SK-N-SH (cell line): Measurements from ENCODE around the gene DAGLB.

ENCODE experiments used
- EP300 ChIP-seq, 2 experiments: IDR thresholded peaks; 2 replicates each; pipeline versions ENCODE4 v1.4.0 to v1.6.1; 2012; ENCODE audit warnings: borderline replicate concordance in 1 of 2, low read depth in 1 of 2, low read length in 1 of 2
- GATA2 ChIP-seq: sonication (generic); formaldehyde crosslinking; IDR thresholded peaks from 2 replicates; pipeline ENCODE4 v1.5.0; 2020; ENCODE audit warnings: mild to moderate bottlenecking, missing genetic modification reagents
- MEF2A ChIP-seq: IDR thresholded peaks from 2 replicates; pipeline ENCODE4 v1.4.0; 2012; ENCODE audit warnings: low read depth, borderline replicate concordance
- MXI1 ChIP-seq: IDR thresholded peaks from 2 replicates; pipeline ENCODE4 v1.6.1; 2012; ENCODE audit warnings: mild to moderate bottlenecking, low read depth, low read length, improper control_type of control experiment
- NFIC ChIP-seq: IDR thresholded peaks from 2 replicates; pipeline ENCODE4 v1.4.0; 2012; ENCODE audit warnings: borderline replicate concordance
- POLR2AphosphoS5 ChIP-seq: IDR thresholded peaks from 2 replicates; pipeline ENCODE4 v1.6.1; 2012; ENCODE audit warnings: low read depth, low read length
- RFX5 ChIP-seq: IDR thresholded peaks from 2 replicates; pipeline ENCODE4 v1.6.1; 2012; ENCODE audit warnings: mild to moderate bottlenecking, improper control_type of control experiment, low read length
- SIN3A ChIP-seq: IDR thresholded peaks from 2 replicates; pipeline ENCODE4 v1.6.1; 2012; ENCODE audit warnings: low read depth, mild to moderate bottlenecking, low read length, moderate library complexity, borderline replicate concordance
- TAF1 ChIP-seq: IDR thresholded peaks from 2 replicates; pipeline ENCODE4 v1.6.1; 2012; ENCODE audit warnings: low read depth, mild to moderate bottlenecking, low read length, moderate library complexity, borderline replicate concordance
- TCF12 ChIP-seq: IDR thresholded peaks from 2 replicates; pipeline ENCODE4 v1.4.0; 2012
- TEAD4 ChIP-seq: IDR thresholded peaks from 2 replicates; pipeline ENCODE4 v1.4.0; 2012; ENCODE audit warnings: mild to moderate bottlenecking, borderline replicate concordance; ENCODE audit not compliant: insufficient read depth
- TF ChIP-seq, protein P1 (sequence below): fragments of 200-600 bp; sonication (generic); IDR thresholded peaks from 2 replicates; pipeline ENCODE4 v1.6.1; 2017; ENCODE audit warnings: antibody characterized with exemption, mild to moderate bottlenecking, moderate library complexity
- TF ChIP-seq, protein P2 (sequence below): IDR thresholded peaks from 2 replicates; pipeline ENCODE4 v1.4.0; 2012; ENCODE audit warnings: low read depth, borderline replicate concordance
- TF ChIP-seq, protein P3 (sequence below): IDR thresholded peaks from 2 replicates; pipeline ENCODE4 v1.4.0; 2012; ENCODE audit warnings: low read depth

DNA sequence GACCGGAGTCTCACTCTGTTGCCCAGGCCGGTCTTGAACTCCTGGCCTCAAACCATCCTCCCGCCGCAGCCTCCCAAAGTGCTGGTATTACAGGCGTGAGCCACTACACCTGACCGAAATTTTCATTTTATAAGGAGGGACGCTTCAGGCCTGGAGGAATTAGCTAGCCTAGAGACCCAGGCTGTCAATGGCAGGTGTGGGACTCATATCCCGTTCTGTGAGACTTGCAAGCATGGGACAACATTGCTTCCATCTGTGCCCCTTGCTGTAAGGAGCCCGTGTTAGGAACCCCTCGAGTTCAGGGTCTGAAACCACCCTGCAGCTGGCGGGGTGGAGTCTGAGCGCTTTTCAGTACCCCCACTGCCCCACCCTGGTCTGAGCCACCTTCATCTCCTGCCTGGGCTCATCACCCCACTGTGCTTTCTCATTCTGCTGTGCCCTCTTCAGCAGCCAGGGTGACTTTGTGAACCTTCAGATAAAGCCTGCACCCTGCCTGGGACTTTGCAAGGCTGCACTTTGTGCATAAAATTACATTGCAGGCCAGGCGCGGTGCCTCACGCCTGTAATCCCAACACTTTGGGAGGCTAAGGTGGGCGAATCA is 1.3 kb upstream of the DAGLB start:
- TF ChIP-seq MEF2A (no peak), TAF1 (no peak), MXI1 (no peak), RFX5 (no peak), SIN3A (no peak), NFIC (no peak), GATA2 (no peak), EP300 (IDR thresholded peaks at IDR 0.05; ENCODE audit: borderline replicate concordance in 1 of 2, low read depth in 1 of 2, low read length in 1 of 2) (no peak), TCF12 (no peak), POLR2AphosphoS5 (no peak), TEAD4 (no peak)
- TF ChIP-seq, protein P1, sequence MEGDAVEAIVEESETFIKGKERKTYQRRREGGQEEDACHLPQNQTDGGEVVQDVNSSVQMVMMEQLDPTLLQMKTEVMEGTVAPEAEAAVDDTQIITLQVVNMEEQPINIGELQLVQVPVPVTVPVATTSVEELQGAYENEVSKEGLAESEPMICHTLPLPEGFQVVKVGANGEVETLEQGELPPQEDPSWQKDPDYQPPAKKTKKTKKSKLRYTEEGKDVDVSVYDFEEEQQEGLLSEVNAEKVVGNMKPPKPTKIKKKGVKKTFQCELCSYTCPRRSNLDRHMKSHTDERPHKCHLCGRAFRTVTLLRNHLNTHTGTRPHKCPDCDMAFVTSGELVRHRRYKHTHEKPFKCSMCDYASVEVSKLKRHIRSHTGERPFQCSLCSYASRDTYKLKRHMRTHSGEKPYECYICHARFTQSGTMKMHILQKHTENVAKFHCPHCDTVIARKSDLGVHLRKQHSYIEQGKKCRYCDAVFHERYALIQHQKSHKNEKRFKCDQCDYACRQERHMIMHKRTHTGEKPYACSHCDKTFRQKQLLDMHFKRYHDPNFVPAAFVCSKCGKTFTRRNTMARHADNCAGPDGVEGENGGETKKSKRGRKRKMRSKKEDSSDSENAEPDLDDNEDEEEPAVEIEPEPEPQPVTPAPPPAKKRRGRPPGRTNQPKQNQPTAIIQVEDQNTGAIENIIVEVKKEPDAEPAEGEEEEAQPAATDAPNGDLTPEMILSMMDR, result no peak
- TF ChIP-seq, protein P2, sequence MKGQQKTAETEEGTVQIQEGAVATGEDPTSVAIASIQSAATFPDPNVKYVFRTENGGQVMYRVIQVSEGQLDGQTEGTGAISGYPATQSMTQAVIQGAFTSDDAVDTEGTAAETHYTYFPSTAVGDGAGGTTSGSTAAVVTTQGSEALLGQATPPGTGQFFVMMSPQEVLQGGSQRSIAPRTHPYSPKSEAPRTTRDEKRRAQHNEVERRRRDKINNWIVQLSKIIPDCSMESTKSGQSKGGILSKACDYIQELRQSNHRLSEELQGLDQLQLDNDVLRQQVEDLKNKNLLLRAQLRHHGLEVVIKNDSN, result no peak
- TF ChIP-seq, protein P3, sequence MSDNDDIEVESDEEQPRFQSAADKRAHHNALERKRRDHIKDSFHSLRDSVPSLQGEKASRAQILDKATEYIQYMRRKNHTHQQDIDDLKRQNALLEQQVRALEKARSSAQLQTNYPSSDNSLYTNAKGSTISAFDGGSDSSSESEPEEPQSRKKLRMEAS, result no peak
